Suppressor macrophage (primary cell): Measurements from ENCODE around the gene EPB41L4A.

Source experiments
- DNase-seq, 4 experiments: peaks; one replicate each; pipeline ENCODE4 v3.0.0-alpha.2; 2020 to 2022

The EPB41L4A gene

DNA sequence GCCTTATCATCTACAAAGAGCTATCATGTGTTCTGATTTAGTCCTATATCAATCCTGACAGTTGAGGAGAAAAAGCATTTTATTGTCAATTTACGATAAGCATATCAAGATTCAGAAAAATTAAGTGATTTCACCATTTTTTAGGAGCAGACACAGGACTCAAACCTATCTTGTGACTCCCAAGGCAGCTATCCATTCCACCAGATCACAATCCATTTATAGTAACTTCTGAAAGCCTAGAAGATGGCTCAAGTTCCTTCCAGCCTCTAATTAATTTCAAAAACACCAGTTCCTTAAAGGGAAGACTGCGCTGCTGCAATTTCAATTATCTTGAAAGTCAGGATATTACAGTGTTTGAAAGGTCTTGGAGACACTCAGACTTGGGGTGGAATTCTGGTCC lies 114.3 kb downstream of the EPB41L4A start:
- no peak for DNase-seq

DNA sequence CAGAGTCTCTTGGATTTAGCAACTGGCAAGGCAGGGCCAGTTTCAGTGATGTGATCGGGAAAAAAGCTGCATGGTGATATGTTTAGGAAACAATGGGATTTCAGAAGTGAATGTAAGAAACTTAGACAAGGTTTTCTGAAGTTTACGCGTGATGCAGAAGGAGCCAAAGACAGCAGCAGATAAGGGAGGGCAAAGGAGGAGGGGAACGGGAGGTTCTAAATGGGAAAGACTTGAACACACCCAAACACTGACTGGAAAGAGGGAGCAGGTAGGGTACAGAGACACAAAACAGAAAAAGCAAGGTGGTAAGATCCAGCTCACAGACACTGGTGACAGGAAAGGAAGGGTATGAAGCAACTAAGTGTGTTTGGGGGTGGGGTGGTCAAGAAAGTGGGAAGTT lies 115.4 kb downstream of the EPB41L4A start:
- DNase-seq: no peak

DNA sequence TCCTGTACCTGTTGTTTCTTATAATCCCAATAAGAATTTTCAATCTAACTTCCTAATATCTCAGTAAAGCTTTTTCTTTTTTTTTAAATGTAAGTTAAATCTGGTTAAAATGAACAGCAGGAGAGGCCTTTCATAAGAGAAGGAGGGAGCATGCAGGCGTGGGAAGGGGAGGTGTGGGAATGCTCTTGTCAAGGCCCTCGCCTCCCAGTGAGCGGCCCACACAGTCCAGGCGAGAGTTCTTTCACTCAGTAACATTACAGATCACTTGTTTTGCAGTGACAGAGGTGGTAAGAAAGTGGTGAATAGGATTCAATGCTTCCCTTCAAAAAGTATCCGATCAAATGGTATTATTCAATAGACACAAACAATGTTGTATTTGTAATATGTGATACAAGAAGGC lies 125.0 kb downstream of the EPB41L4A start:
- no peak for DNase-seq

DNA sequence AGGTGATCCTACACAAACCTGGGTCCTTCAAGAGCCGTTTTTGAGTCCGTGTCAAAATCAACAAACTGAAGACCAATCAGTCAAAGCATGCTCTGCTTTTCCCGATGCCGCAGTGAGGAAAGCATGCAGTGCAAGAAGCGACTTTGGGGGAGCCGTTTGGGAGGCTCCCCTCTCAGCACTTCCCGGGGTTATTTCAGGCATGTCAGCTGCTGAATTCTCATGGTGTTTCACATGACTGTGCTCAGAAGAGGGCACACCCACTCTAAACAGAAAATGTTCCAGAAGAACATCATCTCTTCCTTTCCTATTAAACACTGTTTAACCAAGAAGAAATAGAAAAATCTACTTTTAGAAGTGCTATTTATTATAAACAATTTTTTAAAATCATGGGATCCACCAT lies 125.5 kb downstream of the EPB41L4A start:
- DNase-seq: no peak

DNA sequence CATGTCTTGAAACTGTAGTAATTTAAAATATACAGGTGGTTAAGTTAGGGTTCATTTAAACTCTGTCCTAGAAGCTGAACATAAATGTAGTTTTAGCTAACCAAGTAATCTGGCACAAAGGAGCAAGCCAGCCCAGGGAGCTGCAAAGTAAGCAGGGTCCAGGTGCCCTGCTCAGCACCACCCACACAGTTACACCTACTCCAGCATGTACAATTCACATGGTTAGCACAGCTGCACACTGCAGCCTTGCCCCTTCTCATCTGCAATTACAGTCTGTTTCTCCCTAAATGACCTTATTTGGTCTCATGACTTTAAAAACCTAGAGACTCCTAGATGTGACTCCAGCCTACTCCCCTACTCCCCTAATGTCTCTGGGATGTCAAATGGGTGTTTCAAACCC lies 128.4 kb downstream of the EPB41L4A start:
- no peak for DNase-seq

DNA sequence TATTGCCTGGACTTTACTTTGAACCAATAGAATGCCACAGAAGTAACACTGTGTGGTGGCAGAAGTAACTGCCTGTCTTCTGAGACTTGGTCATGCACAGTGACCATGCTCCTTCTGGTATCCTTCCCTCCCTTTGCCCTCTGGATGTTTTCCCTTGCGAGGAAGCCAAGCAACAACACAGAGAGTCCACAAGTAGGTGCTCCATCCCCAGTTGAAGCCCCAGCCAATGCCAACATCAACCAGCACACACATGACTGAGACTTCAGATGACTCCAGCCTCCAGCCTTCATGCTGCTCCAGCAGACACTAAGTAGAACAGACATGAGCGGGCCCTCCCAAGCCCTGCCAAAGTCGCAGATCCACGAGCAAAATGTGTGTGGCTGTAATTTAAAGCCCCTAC lies 129.6 kb downstream of the EPB41L4A start:
- DNase-seq: no peak

DNA sequence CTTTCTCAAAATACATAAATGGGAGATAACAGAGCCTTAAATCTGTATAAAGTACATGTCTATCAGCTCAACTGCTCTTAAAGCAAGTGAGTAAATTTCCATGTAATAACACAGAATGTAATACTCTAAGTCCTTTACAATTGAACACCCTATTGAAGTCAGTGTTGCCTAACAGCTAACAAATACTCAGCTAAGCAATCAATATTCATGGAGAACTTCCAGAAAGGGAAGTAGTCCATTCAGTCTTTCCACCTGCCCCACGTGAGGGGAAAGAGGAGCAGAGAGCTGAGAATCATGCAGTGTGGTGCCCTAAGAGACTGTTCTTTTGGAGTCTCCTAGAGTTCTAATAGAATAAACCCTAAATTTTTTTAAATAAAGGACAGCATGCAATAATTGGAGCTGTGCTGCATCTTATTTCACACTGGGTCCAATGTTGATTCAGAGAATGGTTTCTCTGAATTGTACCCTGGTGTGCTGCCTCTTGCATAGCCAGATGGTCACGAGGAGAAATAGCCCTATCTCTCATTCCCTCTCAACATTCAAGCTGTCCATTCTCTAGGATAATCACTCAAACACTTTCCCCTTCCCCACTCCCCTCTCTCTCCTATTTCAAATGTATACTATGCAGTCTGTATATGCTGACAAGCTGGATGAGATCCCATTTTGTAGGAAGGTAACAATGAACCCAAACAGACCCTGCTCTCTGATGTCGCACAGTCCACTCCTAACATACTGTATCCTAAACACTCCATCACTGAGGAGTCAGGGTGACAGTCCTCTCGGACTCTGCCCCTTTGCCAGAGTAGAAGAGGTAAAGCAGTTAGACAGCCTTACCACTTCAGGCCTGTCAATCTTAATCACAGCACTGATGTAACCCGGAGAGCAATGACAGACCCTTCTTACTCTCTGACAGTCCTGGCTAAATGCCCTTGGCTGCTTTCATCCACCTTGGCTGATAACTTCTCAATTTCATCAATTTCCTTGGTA lies 134.8 kb downstream of the EPB41L4A start:
- no peak for DNase-seq

DNA sequence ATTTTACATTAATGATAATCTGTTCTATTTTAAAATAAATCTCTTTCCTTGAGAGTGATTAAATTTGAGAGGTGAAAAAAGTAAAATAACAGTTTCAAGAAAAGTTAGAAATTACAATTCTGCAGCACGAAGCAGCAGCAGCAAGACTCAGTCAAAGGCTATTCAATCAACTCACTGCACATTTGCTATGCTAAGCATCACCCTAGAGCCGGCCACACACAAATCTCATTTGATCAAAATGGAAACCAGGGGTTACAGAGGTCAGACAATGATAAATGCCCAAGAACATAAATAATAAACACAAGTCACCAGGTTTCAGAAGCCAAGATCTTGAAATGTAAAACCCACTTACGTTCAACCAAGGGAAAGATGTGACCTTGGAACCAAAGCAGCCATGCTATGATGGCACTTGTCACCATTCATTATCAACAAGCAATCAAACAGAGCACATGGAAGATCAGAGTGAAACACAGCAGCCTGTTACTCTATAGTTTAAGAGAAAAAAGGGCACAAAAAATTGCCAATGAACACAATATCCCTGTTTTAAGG lies 136.0 kb downstream of the EPB41L4A start:
- no peak for DNase-seq

DNA sequence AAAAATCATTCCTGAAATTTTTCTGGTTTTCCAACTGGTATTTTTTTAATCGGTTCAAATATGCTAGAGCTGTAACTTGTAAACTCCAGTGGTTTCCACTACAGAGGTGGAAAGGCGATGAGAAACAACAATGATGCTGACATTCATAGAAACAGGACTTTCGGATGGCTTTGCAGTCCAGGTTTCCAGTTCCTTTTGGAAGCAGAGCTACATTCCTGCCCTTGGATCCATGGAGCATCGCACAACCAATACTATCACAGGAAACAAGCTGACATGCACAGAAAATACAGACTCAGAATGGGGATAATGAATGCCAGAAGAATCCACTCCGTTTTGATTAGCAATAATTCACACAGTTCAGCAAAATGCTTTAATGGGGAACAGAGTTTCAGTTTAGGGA lies 140.0 kb downstream of the EPB41L4A start:
- no peak for DNase-seq

DNA sequence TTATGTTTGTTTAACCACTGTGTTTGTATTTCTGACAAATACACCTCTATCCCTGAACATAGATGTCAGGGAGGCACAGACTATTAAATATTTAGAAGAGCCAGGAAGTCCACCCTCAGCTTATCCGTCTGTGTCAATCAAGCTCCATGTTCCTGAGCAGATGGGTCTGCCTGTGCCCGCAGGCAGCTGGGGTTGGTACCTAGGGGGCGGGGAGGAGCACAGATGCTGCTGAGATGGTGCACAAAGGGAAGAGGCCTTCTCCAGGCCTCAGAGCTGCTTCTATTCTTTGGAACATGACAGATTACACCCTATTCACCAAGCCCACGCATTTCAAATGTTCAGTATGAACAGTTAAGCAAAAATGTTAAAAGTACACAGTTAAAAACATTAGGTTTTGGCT lies 142.1 kb downstream of the EPB41L4A start:
- DNase-seq: no peak

DNA sequence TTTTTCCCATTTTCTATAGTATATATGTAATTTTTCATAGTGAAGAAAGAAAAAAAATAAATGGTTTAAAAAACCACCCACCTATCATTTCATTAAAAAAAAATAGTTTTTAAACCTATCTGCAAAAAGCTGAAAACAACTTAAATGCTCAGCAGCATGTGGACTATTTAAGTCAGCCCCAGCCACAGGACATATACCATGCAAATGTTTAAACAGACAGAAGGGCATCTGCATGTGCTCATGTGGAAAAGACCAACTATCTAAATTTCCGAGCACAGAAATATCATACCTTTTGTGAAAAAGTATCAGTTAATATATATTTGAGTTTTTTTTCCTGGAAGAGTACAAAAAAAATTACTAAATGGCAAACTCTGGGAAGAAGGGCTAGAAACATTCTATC lies 143.4 kb downstream of the EPB41L4A start:
- DNase-seq: no peak

DNA sequence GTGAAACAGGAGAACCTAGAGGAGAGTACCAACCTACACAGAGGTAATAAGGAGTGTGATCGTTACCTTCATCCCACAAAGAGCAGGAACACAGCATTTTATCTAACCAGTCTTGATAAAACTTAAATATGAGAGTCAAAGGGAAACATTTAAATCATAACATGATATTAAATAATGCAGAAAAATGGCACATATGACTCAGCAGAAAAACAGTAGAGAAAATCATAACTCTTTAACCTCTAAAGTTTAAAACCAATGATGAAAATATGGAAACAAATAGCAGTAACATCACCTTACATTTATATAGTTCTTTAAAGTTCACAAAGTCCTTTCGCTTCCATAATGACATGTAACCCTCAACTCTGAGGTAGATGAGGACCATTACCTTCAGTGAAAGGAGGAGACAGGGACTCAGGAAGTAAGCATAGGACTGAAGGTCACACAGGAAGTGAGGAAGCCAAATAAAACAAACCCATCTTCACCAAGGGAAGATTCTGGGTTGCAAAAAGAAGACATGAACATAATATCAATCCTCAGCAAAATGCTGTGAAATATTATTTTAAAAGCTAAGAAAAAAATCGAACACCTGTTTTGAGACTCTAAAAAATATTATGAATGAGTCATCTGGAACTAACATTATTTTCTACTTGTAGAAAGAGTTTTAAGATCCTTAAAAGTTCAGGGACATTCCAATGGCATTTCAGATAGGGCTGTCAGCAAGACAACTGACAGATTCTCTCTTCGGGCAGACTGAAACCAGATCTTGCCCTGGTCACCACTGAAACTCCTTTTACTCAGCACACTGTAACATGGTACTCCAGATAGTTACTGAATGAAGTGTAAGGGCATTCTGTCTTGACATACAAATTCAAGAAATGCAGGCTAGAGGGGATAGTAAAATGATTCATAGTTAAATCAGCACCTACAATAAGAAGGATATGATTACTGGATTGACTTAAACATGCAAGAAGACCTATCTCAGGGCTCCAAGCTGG lies 148.5 kb downstream of the EPB41L4A start:
- no peak for DNase-seq

DNA sequence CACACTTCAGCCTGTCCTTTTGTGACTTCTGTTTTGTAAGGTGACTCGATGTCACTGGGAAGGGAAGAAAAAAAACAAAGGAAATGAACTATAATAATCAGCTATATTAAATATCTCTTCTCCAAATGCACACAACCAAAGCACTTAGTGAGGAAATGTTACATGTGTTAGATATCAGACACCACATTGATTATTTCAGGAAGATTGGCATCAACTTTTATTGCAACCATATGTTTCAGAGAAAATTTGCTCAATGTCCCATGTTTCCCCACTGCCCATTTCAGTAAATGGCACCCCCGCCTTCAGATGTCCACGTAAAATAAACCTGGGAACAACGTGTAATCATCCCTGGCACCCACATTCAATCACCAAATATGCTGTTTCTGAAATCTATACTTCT lies 151.8 kb downstream of the EPB41L4A start:
- no peak for DNase-seq

DNA sequence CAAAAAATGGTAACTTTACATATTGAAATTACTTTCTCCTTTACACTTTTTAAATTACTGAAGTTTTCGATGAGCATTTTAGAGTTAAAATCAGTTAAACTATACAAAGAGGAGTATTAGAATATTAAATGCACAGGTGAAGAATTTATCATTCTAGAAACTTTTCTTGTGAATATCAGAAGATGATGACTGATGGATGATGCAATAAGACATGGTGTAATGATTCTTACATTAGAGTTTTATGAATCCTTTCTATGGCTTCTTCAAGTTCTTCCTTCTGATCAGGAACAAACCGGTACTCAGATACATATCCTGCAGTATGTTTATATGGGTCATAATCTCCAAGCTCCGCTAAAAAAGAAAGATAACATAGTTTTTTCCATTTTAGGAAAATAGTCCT lies 154.4 kb downstream of the EPB41L4A start:
- no peak for DNase-seq

DNA sequence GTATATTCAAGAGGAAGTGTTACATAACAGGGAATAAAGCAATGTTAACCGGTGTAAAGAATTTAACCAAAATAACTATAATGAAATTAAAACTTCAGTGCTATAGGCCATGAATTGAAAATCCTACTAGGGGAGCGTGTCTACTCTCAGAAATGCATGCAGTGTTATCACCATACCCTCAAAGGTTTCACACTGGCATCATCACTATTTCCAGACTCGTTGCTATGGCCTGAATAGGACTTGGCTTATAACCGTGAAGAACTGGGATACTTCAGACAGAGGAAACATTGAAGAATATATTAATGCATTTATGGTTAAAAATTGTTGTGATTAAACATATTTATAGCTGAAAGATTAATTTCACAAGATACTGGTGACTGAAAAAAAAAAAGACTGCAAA lies 154.9 kb downstream of the EPB41L4A start:
- DNase-seq: no peak

DNA sequence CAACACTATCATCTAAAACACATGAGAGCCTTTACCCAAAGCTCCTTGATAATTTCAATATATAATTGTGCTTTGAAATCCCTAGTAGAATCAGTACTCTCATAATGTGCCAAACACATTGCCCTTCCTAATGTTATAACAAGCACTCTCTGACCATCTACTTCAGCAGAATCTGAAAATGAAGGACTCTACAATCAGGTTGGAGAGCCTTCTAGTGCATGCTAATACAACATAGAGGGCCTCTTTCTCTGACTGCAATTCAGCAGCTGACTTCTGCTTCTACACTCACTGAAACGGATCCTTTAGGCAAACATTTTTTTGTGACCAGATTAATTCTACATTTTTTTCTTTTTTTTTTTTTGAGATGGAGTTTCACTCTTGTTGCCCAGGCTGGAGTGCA lies 155.6 kb downstream of the EPB41L4A start:
- DNase-seq: no peak

DNA sequence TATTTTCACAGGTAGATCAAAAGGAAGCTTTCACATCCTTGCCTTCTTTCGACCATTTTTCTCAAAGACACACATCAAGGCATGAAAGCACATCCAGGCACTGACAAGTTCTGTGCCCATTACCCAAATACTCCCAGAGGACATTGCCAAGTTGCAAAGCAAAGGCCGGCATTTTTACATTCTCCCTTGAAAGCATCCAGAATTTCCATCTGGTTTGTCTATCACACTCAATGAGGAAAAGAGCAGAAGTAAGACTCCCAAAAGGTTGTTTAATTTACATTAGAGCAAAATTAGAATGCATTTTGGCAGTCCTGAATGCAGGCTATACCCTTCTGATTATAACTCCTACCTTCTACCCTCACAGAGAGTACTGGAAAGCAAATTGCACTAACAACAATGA lies 160.5 kb downstream of the EPB41L4A start:
- DNase-seq: no peak

DNA sequence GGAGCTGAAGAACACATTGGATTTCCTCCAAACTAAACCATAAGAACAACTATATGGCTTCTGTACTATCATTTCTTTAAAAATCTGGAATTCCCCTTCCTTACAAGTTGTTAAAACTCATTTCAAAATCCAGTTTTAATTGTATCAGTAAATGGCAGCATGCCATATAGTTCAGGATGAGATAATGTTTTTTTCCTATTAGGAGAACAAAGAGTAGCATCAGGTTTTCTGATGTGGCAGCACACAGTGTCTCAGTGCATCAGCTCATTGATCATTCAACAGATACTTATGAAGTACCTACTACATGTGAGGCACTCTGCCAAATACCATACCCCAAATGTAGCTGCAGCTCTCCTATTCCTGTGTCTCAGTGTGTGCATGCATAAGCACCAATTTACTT lies 161.1 kb downstream of the EPB41L4A start:
- DNase-seq: no peak

DNA sequence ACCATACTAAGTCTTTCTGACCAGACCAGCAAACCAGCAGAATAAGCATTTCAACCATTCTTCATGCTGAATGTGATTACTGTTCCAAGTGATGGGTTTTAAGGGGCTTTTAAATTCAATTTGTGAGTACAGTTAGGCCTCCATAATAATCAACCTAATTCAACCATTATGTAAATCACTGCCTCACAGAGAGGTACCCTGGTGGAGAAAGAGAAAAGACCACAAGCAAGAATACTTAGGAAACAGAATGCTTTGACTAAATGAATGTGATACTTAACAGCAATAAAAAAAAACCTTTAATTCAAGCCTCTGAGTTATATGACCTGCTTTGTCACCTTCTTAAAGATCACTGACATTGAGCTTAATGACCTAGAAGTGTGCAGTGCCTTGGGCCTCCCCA lies 162.1 kb downstream of the EPB41L4A start:
- no peak for DNase-seq

DNA sequence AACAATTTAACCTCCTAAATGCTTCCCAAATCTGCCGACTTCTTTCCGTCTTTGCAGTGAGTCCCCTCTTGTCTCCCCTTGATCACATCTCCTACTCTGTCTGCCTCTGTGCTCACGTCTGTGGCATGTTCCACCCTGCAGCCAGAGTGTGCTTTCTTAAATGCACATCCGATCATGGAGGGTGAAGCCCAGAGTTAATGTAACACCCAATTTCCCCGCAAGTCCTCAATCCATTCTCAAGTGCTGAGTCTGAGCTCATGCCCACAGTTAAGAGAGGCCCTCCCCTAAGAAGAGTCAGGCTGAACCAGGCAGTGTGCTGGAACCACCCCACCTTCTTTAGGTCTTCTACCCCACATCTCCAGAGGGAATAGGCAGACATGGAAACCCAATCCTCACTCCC lies 164.8 kb downstream of the EPB41L4A start:
- DNase-seq: no peak

DNA sequence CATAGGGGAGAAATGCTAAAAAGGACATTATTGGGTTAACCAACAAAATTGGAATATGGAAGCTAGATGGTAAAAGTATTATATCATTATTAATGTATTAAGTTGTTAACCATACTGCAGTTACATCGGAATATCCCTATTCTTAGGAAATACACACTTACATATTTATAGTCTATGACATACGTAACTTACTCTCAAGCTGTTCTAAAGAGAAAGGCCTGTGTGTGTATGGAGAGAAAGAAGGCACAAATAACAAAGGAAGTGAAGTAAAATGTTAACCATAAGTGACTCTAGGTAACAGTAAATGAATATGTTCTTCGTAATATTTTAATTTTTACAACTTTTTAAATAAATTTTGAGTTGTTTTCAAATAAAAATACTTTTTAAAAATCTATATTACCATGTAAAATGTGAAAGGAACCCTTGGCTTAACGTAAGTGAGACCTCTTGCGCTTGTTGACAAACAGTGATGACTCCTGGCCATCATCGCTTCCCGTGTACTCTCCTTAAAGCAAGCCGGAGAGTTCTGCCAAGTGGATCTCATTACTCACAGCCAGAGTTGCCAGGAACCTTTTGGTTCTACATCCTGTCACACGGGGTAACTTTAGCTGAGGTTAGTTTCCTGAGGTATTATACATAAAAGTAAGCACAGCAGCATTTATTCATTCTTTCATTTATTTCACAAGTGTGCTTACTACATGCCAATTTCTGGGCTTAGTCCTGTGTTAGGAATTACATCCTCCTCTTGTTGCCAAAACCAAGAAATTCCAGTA lies 165.4 kb downstream of the EPB41L4A start:
- no peak for DNase-seq

DNA sequence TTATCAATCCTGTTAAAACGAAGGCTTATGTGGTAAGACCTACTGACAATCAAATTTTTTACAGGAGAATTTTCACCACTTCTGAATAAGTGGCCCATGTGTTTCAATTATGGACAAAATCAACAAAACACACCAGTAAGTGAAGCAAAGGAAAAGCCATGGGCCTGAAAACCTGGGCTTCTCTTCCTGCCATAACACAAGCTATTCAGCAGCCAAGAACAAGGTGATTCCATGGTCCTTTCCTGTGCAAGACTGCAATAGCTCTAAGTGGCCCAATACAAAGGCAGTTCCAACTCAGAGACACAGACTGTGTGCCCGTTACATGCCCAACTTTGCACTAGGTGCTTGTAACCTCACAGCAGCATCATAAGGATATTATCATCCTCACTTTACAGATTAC lies 168.5 kb downstream of the EPB41L4A start:
- no peak for DNase-seq
